Lung (tissue), 12 donors: ENCODE measurements around the gene PRKCQ. TPM values are rescaled to one million over a fixed set of nuclear protein-coding genes. Genes with fewer than 3 reads are reported as not detected.

ENCODE experiments used
- ATAC-seq: fragments of 200-7000 bp; cut with Tn5 transposase; one replicate; pipeline ENCODE4 v1.9.1; 2020; ENCODE audit warnings: moderate number of reproducible peaks; ENCODE audit not compliant: insufficient read depth, low FRiP score
- DNase-seq, 3 donors: peaks; one replicate each; pipeline ENCODE4 v3.0.0-alpha.2; 2013 to 2017
- H3K27ac ChIP-seq, 2 donors: one replicate each; pipeline ENCODE4 v1.5.1; 2013; ENCODE audit warnings: mild to moderate bottlenecking in 2 of 2, moderate library complexity in 2 of 2, control low read depth in 1 of 2, inconsistent platforms in 1 of 2, low read depth in 1 of 2, low read length in 1 of 2
- H3K27me3 ChIP-seq, 3 donors: one replicate each; pipeline ENCODE4 v1.5.1; 2013; ENCODE audit warnings: low read length in 2 of 3; ENCODE audit not compliant: control insufficient read depth in 3 of 3, insufficient read depth in 3 of 3
- H3K36me3 ChIP-seq, 4 donors: one replicate each; pipeline ENCODE4 v1.5.1; 2013; ENCODE audit warnings: low read length in 4 of 4, mild to moderate bottlenecking in 1 of 4, moderate library complexity in 1 of 4; ENCODE audit not compliant: control insufficient read depth in 4 of 4, insufficient read depth in 4 of 4
- H3K4me1 ChIP-seq, 5 donors: one replicate each; pipeline ENCODE4 v1.5.1; 2013; ENCODE audit warnings: low read length in 5 of 5, mild to moderate bottlenecking in 2 of 5, moderate library complexity in 1 of 5; ENCODE audit not compliant: control insufficient read depth in 5 of 5, insufficient read depth in 5 of 5
- H3K4me3 ChIP-seq: one replicate; pipeline ENCODE4 v1.5.1; 2013; ENCODE audit warnings: mild to moderate bottlenecking, control low read depth, moderate library complexity
- H3K9ac ChIP-seq, 2 donors: one replicate each; pipeline ENCODE4 v1.5.1; 2013; ENCODE audit warnings: low read length in 2 of 2, control low read depth in 1 of 2; ENCODE audit not compliant: insufficient read depth in 1 of 2
- H3K9me3 ChIP-seq, 4 donors: one replicate each; pipeline ENCODE4 v1.5.1; 2013; ENCODE audit warnings: low read length in 3 of 4, mild to moderate bottlenecking in 1 of 4, moderate library complexity in 1 of 4; ENCODE audit not compliant: control insufficient read depth in 4 of 4, insufficient read depth in 3 of 4
- CTCF ChIP-seq: IDR thresholded peaks from 2 replicates; pipeline ENCODE4 v1.5.1; 2012; ENCODE audit warnings: mild to moderate bottlenecking; ENCODE audit errors: control extremely low read depth, extremely low read depth
- WGBS, 2 donors: extraction: QIAGEN DNeasy Blood & Tissue Kit; methylation state at CpG; one replicate each; pipeline ENCODE4 v1.1.7; 2013; 5-methylcytosine and 5-hydroxymethylcytosine counted together
- polyA plus RNA-seq, 2 donors: library from polyadenylated mRNA; stranded (reverse); fragments of 200-250 nt; gene quantifications; one replicate each; pipeline ENCODE4 v1.2.1, GENCODE V29; 2013
- total RNA-seq, 2 donors: library from RNA; depleted of rRNA in 1 of 2; stranded (reverse); fragments of >200 nt in 1 of 2; gene quantifications; one replicate each; pipeline ENCODE4 v1.2.1, GENCODE V29; 2014 to 2021
- donor health status: control.
- donor health status: control.
- donor health status: Bipolar disorder and iron deficiency.
- donor health status: healthy.
- donor health status: DM: yes; HTN: yes; CAD: no.

Gene PRKCQ
- total and polyA plus RNA-seq, 4 donors = 2.8 to 9.1 (median 7.2) TPM

GRCh38 chr10:6482737-6483357 is 97.2 kb downstream of the PRKCQ start:
- Histone ChIP-seq H3K4me1 (no peaks in the 10 kb centered on the region), H3K4me3 (no peak overlapping the region), H3K36me3 (peaks cover 0 to 4% (median 0%) of the 10 kb centered on the region in 4 donors), H3K9me3 (peaks cover 0 to 3% (median 0%) of the 10 kb centered on the region in 4 donors), H3K27ac (no peak overlapping the region), H3K9ac (no peak overlapping the region), H3K27me3 (peaks cover 0 to 2% (median 0%) of the 10 kb centered on the region in 3 donors)
- no peak for DNase-seq
- 83 to 87% methylated on average over 9 of the region's 9 CpGs for WGBS, 2 donors
- no peak for ATAC-seq
- TF ChIP-seq CTCF = no peak

- Histone ChIP-seq H3K27me3 (peaks cover 0 to 2% (median 0%) of the 10 kb centered on the region in 3 donors), H3K27ac (no peak overlapping the region), H3K4me1 (no peaks in the 10 kb centered on the region), H3K36me3 (peaks cover 0 to 6% (median 0%) of the 10 kb centered on the region in 4 donors), H3K9me3 (no peaks in the 10 kb centered on the region), H3K9ac (no peak overlapping the region), H3K4me3 (no peak overlapping the region)
- ATAC-seq = no peak
- TF ChIP-seq CTCF = no peak
- WGBS, 2 donors = 97 to 98% methylated on average over 8 of the region's 8 CpGs
- DNase-seq = no peak
Observed at GRCh38 chr10:6478722-6479121, 101.4 kb downstream of the PRKCQ start.

GRCh38 chr10:6476989-6477388 is 103.1 kb downstream of the PRKCQ start:
- WGBS, 2 donors = 75 to 86% methylated on average over 2 of the region's 2 CpGs
- no peaks in the 10 kb centered on the region for H3K4me1 ChIP-seq
- H3K27ac ChIP-seq = no peak overlapping the region
- peaks cover 0 to 1% (median 0%) of the 10 kb centered on the region in 4 donors for H3K36me3 ChIP-seq
- DNase-seq = no peak
- no peak overlapping the region for H3K9ac ChIP-seq
- no peaks in the 10 kb centered on the region for H3K9me3 ChIP-seq
- ATAC-seq = no peak
- H3K4me3 ChIP-seq = no peak overlapping the region
- peaks cover 0 to 2% (median 0%) of the 10 kb centered on the region in 3 donors for H3K27me3 ChIP-seq
- no peak for TF ChIP-seq CTCF

- Histone ChIP-seq H3K4me1 (no peaks in the 10 kb centered on the region), H3K9me3 (no peaks in the 10 kb centered on the region), H3K9ac (no peak overlapping the region), H3K27ac (no peak overlapping the region), H3K27me3 (no peaks in the 10 kb centered on the region), H3K4me3 (no peak overlapping the region), H3K36me3 (peaks cover 0 to 1% (median 0%) of the 10 kb centered on the region in 4 donors)
- DNase-seq (no peak), ATAC-seq (no peak)
- TF ChIP-seq CTCF = no peak
- 87 to 88% methylated on average over 5 of the region's 5 CpGs for WGBS, 2 donors
Observed at GRCh38 chr10:6474871-6475270, 105.2 kb downstream of the PRKCQ start.
